Caco-2 (cell line): Measurements from ENCODE around the gene UPF2. TPM values are rescaled to one million over a fixed set of nuclear protein-coding genes. Genes with fewer than 3 reads are reported as not detected.
"Not testable (repeated sequence)": the region's sequence is repeated elsewhere in the genome, so short reads cannot be mapped to it uniquely, and the experiment has no call there.

Experiments used
- BruUV-seq: library from RNA; stranded (reverse); fragments of 400-500 nt; replicated peaks from 2 replicates; lab custom pipeline; 2021; lab: Mats Ljungman, UMichigan
- CTCF ChIA-PET: fragments of 300-600 bp; sonication (Branson Sonifier 250); formaldehyde crosslinking; loops from one replicate; lab custom pipeline; 2022; ENCODE audit warnings: antibody characterized with exemption; lab: Charles Lee
- POLR2A ChIA-PET: fragments of 300-600 bp; sonication (Branson Sonifier 250); formaldehyde crosslinking; loops from one replicate; lab custom pipeline; 2022; ENCODE audit warnings: antibody characterized with exemption; lab: Charles Lee
- DNase-seq, 2 experiments: peaks; one replicate each; pipeline versions ENCODE4 v3.0.0 to v3.0.0-alpha.2; 2020 to 2022
- H3K27me3 ChIP-seq: replicated peaks from 2 replicates; pipeline ENCODE4 v1.6.0; 2011; ENCODE audit warnings: low read length; ENCODE audit not compliant: control insufficient read depth, insufficient read depth
- H3K36me3 ChIP-seq: 2 replicates; pipeline ENCODE4 v1.5.1; 2011; ENCODE audit warnings: low read length; ENCODE audit not compliant: control insufficient read depth, insufficient read depth
- H3K4me1 ChIP-seq: fragments of 250-450 bp; sonication (Bioruptor Pico); 2 replicates; pipeline ENCODE4 v1.5.1; 2020; ENCODE audit warnings: mild to moderate bottlenecking
- H3K4me3 ChIP-seq: 2 replicates; pipeline ENCODE4 v1.5.1; 2011; ENCODE audit warnings: low read depth, mild to moderate bottlenecking, control low read depth, low read length
- H3K9me3 ChIP-seq: fragments of 250-450 bp; sonication (Bioruptor Pico); 2 replicates; pipeline ENCODE4 v1.5.1; 2020; ENCODE audit warnings: mild to moderate bottlenecking, moderate library complexity
- H3K27ac Mint-ChIP-seq: one replicate; pipeline ENCODE4 v1.8.0; 2022; ENCODE audit warnings: mixed read lengths; ENCODE audit not compliant: unreplicated experiment
- H3K27me3 Mint-ChIP-seq: one replicate; pipeline ENCODE4 v1.8.0; 2022; ENCODE audit warnings: mixed read lengths; ENCODE audit not compliant: insufficient read depth, unreplicated experiment
- H3K36me3 Mint-ChIP-seq: one replicate; pipeline ENCODE4 v1.8.0; 2022; ENCODE audit warnings: mild to moderate bottlenecking, mixed read lengths; ENCODE audit not compliant: insufficient read depth, unreplicated experiment
- H3K4me1 Mint-ChIP-seq: one replicate; pipeline ENCODE4 v1.8.0; 2022; ENCODE audit warnings: low read depth, mixed read lengths; ENCODE audit not compliant: unreplicated experiment
- H3K4me3 Mint-ChIP-seq: one replicate; pipeline ENCODE4 v1.8.0; 2022; ENCODE audit warnings: mild to moderate bottlenecking, moderate library complexity, mixed read lengths; ENCODE audit not compliant: unreplicated experiment
- H3K9me3 Mint-ChIP-seq: one replicate; pipeline ENCODE4 v1.8.0; 2022; ENCODE audit warnings: mixed read lengths; ENCODE audit not compliant: unreplicated experiment
- CTCF ChIP-seq, 2 experiments: fragments of 200-600 bp in 1 of 2; IDR thresholded peaks; 1 replicate in 1 of 2; 2 replicates in 1 of 2; pipeline versions ENCODE4 v1.5.1 to v1.8.0; 2011 to 2022; ENCODE audit warnings: antibody characterized with exemption in 1 of 2, control low read depth in 1 of 2, inconsistent platforms in 1 of 2, low read depth in 1 of 2, low read length in 1 of 2, mild to moderate bottlenecking in 1 of 2, moderate library complexity in 1 of 2; ENCODE audit not compliant: insufficient read depth in 1 of 2, severe bottlenecking in 1 of 2, unreplicated experiment in 1 of 2
- intact Hi-C: fragments of 100-400 bp; cut with micrococcal nuclease; formaldehyde crosslinking; loops from one replicate; pipeline ENCODE4 v1.10.0; 2022; ENCODE audit not compliant: unreplicated experiment
- total RNA-seq: library from RNA; stranded (reverse); gene quantifications from 2 replicates; pipeline ENCODE4 v1.2.3, GENCODE V29; 2022

Gene UPF2
- total RNA-seq, 1 experiment from 2014 or later = 40.6 TPM

- Mint-ChIP-seq H3K4me3 (no peak overlapping the region), H3K27ac (no peak overlapping the region), H3K27me3 (no peaks in the 10 kb centered on the region), H3K4me1 (no peaks in the 10 kb centered on the region), H3K36me3 (peaks cover 29% of the 10 kb centered on the region), H3K9me3 (no peaks in the 10 kb centered on the region)
- ChIA-PET POLR2A (interaction anchor here (0.7 kb wide), 1 partner anchor 49 kb away, joined by 3 read pairs; no protein-coding TSS in a partner anchor), CTCF (no interaction called here)
- Histone ChIP-seq H3K9me3 (no peaks in the 10 kb centered on the region), H3K36me3 (no peaks in the 10 kb centered on the region; the same call in none of the 2 replicates), H3K27me3 (no peaks in the 10 kb centered on the region), H3K4me1 (no peaks in the 10 kb centered on the region), H3K4me3 (no peak overlapping the region)
- no peak for TF ChIP-seq CTCF (IDR thresholded peaks at IDR 0.05; ENCODE audit: insufficient read depth in 1 of 2, low read depth in 1 of 2, low read length in 1 of 2, severe bottlenecking in 1 of 2, unreplicated experiment in 1 of 2)
- no TSS peak for BruUV-seq
- intact Hi-C loops = no loop called here
- DNase-seq = no peak
These were observed 35.1 kb upstream of the UPF2 start for GRCh38 chr10:12077580-12078180.

GRCh38 chr10:12073526-12073925, 30.9 kb upstream of the UPF2 start:
- no peaks in the 10 kb centered on the region for H3K27me3 Mint-ChIP-seq
- Histone ChIP-seq H3K27me3 (no peaks in the 10 kb centered on the region), H3K4me1 (peaks cover 6% of the 10 kb centered on the region; the same call in 1 of the 2 replicates), H3K36me3 (no peaks in the 10 kb centered on the region; the same call in 1 of the 2 replicates), H3K4me3 (no peak overlapping the region), H3K9me3 (no peaks in the 10 kb centered on the region)
- ChIA-PET CTCF (interaction anchor here (0.7 to 1.0 kb wide), 2 partner anchors 23 to 74 kb away, joined by 3 read pairs; no protein-coding TSS in a partner anchor), POLR2A (no interaction called here)
- no peak for TF ChIP-seq CTCF (IDR thresholded peaks at IDR 0.05; ENCODE audit: insufficient read depth in 1 of 2, low read depth in 1 of 2, low read length in 1 of 2, severe bottlenecking in 1 of 2, unreplicated experiment in 1 of 2)
- peaks cover 11% of the 10 kb centered on the region for H3K4me1 Mint-ChIP-seq
- H3K36me3 Mint-ChIP-seq = peaks cover 11% of the 10 kb centered on the region
- no peak overlapping the region for H3K27ac Mint-ChIP-seq
- no peak for DNase-seq
- H3K4me3 Mint-ChIP-seq = no peak overlapping the region
- H3K9me3 Mint-ChIP-seq = no peaks in the 10 kb centered on the region
- intact Hi-C loops = no loop called here
- no TSS peak for BruUV-seq

- intact Hi-C loops, BruUV-seq, H3K4me1 ChIP-seq, H3K27ac Mint-ChIP-seq, CTCF ChIA-PET, H3K36me3 Mint-ChIP-seq, DNase-seq, H3K9me3 Mint-ChIP-seq, H3K27me3 Mint-ChIP-seq, H3K4me3 Mint-ChIP-seq, H3K36me3 ChIP-seq, H3K9me3 ChIP-seq, H3K27me3 ChIP-seq, H3K4me3 ChIP-seq, POLR2A ChIA-PET: not testable (repeated sequence)
- peaks cover 11% of the 10 kb centered on the region for H3K4me1 Mint-ChIP-seq
These were observed 28.8 kb upstream of the UPF2 start for GRCh38 chr10:12071441-12071840.
